ENCODE measurements around the gene ROBO2. TPM values are rescaled to one million over a fixed set of nuclear protein-coding genes. Genes with fewer than 3 reads are reported as not detected.

ROBO2 gene
- total RNA-seq, 2 donors from 2014 or later: 0.74 to 0.88 TPM

DNA sequence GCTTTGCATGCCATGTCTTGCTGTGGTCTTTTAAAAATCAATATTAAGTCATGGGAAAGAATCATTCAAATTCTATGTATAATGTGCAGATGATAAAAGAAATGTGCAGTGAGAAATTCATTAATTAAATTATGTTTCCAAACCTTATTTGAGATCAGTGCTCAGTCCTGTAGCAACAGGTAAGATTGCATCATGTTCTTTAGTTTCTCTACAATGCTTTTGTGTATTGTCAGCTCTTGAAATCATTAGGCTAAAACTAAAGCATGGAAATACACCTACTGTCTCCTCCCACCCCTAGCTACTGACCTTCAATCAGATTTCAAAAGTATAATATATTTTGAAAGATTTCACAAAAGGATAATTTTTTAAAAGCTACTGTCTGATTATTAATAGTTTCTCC is 612.7 kb downstream of the ROBO2 start:
- no peaks in the 10 kb centered on the region for H3K4me1 ChIP-seq
- H3K9ac ChIP-seq (ENCODE audit: low read depth in 2 of 2, low read length in 2 of 2): no peak overlapping the region
- H3K36me3 ChIP-seq: no peaks in the 10 kb centered on the region
- H3K27ac ChIP-seq: no peak overlapping the region
- H3K9me3 ChIP-seq: no peaks in the 10 kb centered on the region
- TF ChIP-seq, protein P1, sequence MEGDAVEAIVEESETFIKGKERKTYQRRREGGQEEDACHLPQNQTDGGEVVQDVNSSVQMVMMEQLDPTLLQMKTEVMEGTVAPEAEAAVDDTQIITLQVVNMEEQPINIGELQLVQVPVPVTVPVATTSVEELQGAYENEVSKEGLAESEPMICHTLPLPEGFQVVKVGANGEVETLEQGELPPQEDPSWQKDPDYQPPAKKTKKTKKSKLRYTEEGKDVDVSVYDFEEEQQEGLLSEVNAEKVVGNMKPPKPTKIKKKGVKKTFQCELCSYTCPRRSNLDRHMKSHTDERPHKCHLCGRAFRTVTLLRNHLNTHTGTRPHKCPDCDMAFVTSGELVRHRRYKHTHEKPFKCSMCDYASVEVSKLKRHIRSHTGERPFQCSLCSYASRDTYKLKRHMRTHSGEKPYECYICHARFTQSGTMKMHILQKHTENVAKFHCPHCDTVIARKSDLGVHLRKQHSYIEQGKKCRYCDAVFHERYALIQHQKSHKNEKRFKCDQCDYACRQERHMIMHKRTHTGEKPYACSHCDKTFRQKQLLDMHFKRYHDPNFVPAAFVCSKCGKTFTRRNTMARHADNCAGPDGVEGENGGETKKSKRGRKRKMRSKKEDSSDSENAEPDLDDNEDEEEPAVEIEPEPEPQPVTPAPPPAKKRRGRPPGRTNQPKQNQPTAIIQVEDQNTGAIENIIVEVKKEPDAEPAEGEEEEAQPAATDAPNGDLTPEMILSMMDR (IDR thresholded peaks at IDR 0.05): no peak
- H3K4me3 ChIP-seq: no peak overlapping the region
- no peaks in the 10 kb centered on the region for H3K27me3 ChIP-seq
- intact Hi-C loops (cut with DNase I): no loop called here
- no peak for DNase-seq

DNA sequence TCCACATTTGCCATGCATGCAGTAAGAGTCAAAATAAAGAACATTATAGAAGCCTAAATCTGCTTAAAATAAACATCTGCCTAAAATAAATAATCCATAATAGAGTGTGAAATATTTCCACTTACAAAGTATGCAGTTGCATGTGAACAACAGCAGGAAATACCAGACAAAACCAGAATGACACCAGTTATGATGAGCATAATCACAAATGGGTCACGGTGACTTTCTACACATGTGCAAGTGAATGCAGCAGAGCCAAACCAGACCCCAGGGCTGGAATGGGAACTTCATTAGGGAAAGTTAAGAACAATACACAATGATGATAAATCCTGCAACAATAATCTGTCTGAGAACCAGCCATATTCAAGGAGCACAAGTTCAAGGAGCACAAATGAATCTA is 615.5 kb downstream of the ROBO2 start:
- no peak overlapping the region for H3K4me3 ChIP-seq
- H3K27ac ChIP-seq: no peak overlapping the region
- DNase-seq: no peak
- intact Hi-C loops (cut with DNase I): no loop called here
- no peaks in the 10 kb centered on the region for H3K27me3 ChIP-seq
- no peaks in the 10 kb centered on the region for H3K4me1 ChIP-seq
- no peaks in the 10 kb centered on the region for H3K9me3 ChIP-seq
- TF ChIP-seq, protein P1 (IDR thresholded peaks at IDR 0.05): no peak
- no peak overlapping the region for H3K9ac ChIP-seq (ENCODE audit: low read depth in 2 of 2, low read length in 2 of 2)
- H3K36me3 ChIP-seq: no peaks in the 10 kb centered on the region

DNA sequence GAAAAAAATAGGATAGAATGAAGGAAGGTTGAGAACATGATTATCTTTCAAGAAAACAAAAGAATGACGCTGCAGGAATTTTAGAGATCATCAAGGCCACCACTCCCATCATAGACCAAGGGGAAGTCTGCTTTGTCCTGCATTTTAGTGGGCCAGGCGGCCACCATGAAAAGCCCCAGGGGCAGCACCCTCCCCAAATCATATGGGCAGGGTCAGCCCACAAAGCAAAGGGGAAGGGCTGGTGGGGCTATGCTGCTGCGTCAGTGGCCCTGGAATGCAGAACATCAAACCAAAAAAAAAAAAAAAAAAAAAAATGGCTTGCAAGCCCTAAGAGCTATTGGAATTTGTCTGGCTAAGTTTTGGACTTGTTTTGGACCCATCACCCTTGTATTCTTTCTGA is 620.8 kb downstream of the ROBO2 start:
- no peaks in the 10 kb centered on the region for H3K9me3 ChIP-seq
- H3K4me3 ChIP-seq: no peak overlapping the region
- intact Hi-C loops (cut with DNase I): no loop called here
- H3K36me3 ChIP-seq: no peaks in the 10 kb centered on the region
- no peaks in the 10 kb centered on the region for H3K4me1 ChIP-seq
- no peak overlapping the region for H3K27ac ChIP-seq
- H3K9ac ChIP-seq (ENCODE audit: low read depth in 2 of 2, low read length in 2 of 2): no peak overlapping the region
- TF ChIP-seq, protein P1 (IDR thresholded peaks at IDR 0.05): no peak
- DNase-seq: no peak
- no peaks in the 10 kb centered on the region for H3K27me3 ChIP-seq

DNA sequence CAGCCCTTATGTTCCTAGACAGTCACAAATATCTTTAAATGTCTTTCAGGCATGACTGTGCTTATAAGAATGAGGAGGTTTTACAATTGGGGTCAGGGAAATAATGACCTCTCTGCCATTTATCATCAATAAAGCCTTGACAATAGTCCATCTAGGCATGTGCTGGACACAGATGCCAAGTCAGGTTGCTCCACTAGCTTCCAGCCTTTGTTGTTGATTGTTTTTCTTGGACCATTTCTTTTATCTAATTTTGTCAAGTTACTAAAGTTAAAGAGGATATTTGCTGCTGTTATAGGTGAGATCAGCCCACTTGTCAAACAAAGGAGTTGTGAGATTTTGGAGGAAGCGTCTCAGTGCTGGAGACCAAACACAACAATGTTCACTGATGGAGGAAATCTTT is 628.0 kb downstream of the ROBO2 start:
- TF ChIP-seq, protein P1 (IDR thresholded peaks at IDR 0.05): no peak
- Histone ChIP-seq H3K36me3 (no peaks in the 10 kb centered on the region), H3K27ac (no peak overlapping the region), H3K9me3 (no peaks in the 10 kb centered on the region), H3K9ac (ENCODE audit: low read depth in 2 of 2, low read length in 2 of 2) (no peak overlapping the region), H3K4me3 (no peak overlapping the region), H3K27me3 (no peaks in the 10 kb centered on the region), H3K4me1 (no peaks in the 10 kb centered on the region)
- no peak for DNase-seq
- intact Hi-C loops (cut with DNase I): no loop called here

DNA sequence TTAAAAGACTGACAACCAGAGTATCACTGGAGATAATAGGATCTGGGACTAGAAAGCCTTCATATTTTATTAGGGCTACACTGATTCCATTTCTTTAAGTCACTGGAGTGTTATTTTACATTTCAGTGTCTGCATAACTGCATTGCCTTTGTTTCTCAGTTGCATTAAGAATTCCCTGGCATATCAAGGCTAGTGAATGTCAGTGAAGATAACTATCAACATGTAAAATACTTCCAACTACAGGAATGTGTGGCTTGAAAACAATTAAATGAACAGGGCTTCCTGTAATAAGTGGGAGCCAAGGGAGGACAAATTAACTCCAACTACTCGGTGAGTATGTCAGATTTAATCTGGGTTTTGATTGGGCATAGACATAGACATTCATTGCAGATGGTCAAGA is 628.5 kb downstream of the ROBO2 start:
- no peak overlapping the region for H3K27ac ChIP-seq
- TF ChIP-seq, protein P1 (IDR thresholded peaks at IDR 0.05): no peak
- intact Hi-C loops (cut with DNase I): no loop called here
- no peaks in the 10 kb centered on the region for H3K27me3 ChIP-seq
- H3K4me3 ChIP-seq: no peak overlapping the region
- no peak for DNase-seq
- H3K9me3 ChIP-seq: no peaks in the 10 kb centered on the region
- no peaks in the 10 kb centered on the region for H3K4me1 ChIP-seq
- no peak overlapping the region for H3K9ac ChIP-seq (ENCODE audit: low read depth in 2 of 2, low read length in 2 of 2)
- H3K36me3 ChIP-seq: no peaks in the 10 kb centered on the region

DNA sequence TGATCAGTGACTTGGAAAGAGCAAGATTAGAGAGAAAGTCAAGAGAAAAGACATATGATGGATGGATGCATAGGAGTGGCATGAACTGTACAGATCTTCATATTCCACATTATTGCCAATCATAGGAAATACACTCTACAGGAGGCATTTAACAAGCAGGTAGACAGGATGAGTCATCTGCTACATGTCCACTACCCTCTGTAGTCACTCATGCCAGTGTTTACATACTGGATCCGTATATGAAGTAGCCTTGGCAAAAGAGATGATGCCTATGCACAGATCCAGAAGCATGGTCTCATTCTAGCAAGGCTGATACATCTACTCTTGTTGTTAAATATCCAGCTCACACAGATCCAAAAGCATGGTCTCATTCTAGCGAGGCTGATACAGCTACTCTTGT is 632.1 kb downstream of the ROBO2 start:
- Histone ChIP-seq H3K9me3 (no peaks in the 10 kb centered on the region), H3K9ac (ENCODE audit: low read depth in 2 of 2, low read length in 2 of 2) (no peak overlapping the region), H3K4me1 (no peaks in the 10 kb centered on the region), H3K36me3 (no peaks in the 10 kb centered on the region), H3K27ac (no peak overlapping the region), H3K27me3 (no peaks in the 10 kb centered on the region), H3K4me3 (no peak overlapping the region)
- DNase-seq: no peak
- intact Hi-C loops (cut with DNase I): no loop called here
- TF ChIP-seq, protein P1 (IDR thresholded peaks at IDR 0.05): no peak
